Spleen (tissue), 7 donors: Measurements from ENCODE around the gene CDR2L.

Experiments used
- POLR2A ChIP-seq, 3 donors: fragments of 450-650 bp; IDR thresholded peaks; one replicate each; pipeline ENCODE4 v1.5.1; 2017; ENCODE audit warnings: antibody characterized with exemption in 3 of 3, mild to moderate bottlenecking in 1 of 3
- POLR2AphosphoS5 ChIP-seq, 3 donors: sonication (generic); formaldehyde crosslinking; IDR thresholded peaks; one replicate each; pipeline ENCODE4 v1.5.1; 2017; ENCODE audit warnings: antibody characterized with exemption in 3 of 3
- TF ChIP-seq, protein P1 (sequence below), 11 experiments: fragments of 200-600 bp in 7 of 11; fragments of 450-650 bp in 4 of 11; sonication (generic) in 4 of 11; IDR thresholded peaks in 8 of 11; conservative IDR thresholded peaks in 3 of 11; 1 replicate in 7 of 11; 2 replicates in 4 of 11; pipeline versions ENCODE4 v1.4.0 to v1.8.0; 2016 to 2021; ENCODE audit warnings: antibody characterized with exemption in 11 of 11, inconsistent platforms in 4 of 11, mild to moderate bottlenecking in 1 of 11
- donor health status: DM: no; HTN: no; CAD: no; lungs with moderate emphysema.
- donor health status: DM: no; HTN: no; CAD: no.
- donor health status: DM: no; HTN: no; CAD: no.

- peak in 1 of 3 donors; percentile 25 for TF ChIP-seq POLR2AphosphoS5 (IDR thresholded peaks at IDR 0.05)
- TF ChIP-seq, protein P1, sequence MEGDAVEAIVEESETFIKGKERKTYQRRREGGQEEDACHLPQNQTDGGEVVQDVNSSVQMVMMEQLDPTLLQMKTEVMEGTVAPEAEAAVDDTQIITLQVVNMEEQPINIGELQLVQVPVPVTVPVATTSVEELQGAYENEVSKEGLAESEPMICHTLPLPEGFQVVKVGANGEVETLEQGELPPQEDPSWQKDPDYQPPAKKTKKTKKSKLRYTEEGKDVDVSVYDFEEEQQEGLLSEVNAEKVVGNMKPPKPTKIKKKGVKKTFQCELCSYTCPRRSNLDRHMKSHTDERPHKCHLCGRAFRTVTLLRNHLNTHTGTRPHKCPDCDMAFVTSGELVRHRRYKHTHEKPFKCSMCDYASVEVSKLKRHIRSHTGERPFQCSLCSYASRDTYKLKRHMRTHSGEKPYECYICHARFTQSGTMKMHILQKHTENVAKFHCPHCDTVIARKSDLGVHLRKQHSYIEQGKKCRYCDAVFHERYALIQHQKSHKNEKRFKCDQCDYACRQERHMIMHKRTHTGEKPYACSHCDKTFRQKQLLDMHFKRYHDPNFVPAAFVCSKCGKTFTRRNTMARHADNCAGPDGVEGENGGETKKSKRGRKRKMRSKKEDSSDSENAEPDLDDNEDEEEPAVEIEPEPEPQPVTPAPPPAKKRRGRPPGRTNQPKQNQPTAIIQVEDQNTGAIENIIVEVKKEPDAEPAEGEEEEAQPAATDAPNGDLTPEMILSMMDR (IDR thresholded peaks at IDR 0.05 in 8 of 11, conservative IDR thresholded peaks at IDR 0.05 in 3 of 11), result no peak
- no peak for TF ChIP-seq POLR2A (IDR thresholded peaks at IDR 0.05)
Measured at GRCh38 chr17:74959826-74960515, 27.5 kb upstream of the CDR2L start.
